ENCODE results near the gene PPP1R3F. TPM values are rescaled to one million over a fixed set of nuclear protein-coding genes. Genes with fewer than 3 reads are reported as not detected.
"Not testable (repeated sequence)": the region's sequence is repeated elsewhere in the genome, so short reads cannot be mapped to it uniquely, and the experiment has no call there.

PPP1R3F gene
- total RNA-seq, 1 donor from 2014 or later = 13.1 TPM

DNA sequence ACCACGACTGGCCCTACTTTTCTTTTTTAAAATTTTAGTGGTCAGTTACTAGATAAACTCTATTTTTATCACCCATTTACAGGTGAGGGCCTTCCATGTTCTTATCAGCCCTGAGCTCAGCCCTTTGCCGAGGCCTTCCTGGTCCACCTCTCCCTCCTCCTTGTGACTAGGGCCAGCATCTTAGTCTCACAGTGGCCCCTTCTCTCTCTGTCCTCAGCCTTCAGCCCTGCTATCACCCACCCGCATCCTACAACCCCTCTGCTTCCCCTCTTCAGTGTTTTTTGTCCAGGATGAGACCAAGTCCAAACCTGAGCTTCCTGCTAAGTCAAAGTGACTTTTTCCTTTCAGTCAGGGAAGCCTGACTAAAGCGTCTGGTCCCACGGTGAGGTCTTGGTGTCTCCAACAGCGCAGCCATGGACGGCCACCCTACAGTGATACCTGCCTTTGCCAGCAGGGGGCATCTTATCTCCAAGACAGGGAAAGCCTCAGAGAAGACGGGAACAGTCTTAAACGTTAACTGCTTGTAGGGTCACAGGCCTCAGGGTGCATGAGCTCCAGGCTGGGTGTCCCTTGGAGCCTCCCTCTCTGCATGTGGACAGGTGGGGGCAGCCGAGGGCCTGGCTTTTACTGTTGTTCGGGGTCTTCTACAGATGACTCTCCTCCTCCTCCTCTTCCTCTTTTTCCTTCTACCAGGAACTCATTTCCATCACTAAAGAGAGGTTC is 22.2 kb downstream of the PPP1R3F start:
- H3K9me3 Mint-ChIP-seq = no peaks in the 10 kb centered on the region
- H3K27ac Mint-ChIP-seq (ENCODE audit: unreplicated experiment) = no peak overlapping the region
- H3K4me1 Mint-ChIP-seq = peaks cover 4% of the 10 kb centered on the region
- H3K4me3 Mint-ChIP-seq = peak overlapping the region; percentile 75
- DNase-seq (ENCODE audit: low read depth, low spot score) = peak; percentile 67
- TF ChIP-seq, protein P1, sequence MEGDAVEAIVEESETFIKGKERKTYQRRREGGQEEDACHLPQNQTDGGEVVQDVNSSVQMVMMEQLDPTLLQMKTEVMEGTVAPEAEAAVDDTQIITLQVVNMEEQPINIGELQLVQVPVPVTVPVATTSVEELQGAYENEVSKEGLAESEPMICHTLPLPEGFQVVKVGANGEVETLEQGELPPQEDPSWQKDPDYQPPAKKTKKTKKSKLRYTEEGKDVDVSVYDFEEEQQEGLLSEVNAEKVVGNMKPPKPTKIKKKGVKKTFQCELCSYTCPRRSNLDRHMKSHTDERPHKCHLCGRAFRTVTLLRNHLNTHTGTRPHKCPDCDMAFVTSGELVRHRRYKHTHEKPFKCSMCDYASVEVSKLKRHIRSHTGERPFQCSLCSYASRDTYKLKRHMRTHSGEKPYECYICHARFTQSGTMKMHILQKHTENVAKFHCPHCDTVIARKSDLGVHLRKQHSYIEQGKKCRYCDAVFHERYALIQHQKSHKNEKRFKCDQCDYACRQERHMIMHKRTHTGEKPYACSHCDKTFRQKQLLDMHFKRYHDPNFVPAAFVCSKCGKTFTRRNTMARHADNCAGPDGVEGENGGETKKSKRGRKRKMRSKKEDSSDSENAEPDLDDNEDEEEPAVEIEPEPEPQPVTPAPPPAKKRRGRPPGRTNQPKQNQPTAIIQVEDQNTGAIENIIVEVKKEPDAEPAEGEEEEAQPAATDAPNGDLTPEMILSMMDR (conservative IDR thresholded peaks at IDR 0.05) = peak; percentile 68
- peaks cover 2% of the 10 kb centered on the region for H3K27me3 Mint-ChIP-seq (ENCODE audit: low read depth)
- H3K36me3 Mint-ChIP-seq (ENCODE audit: low read depth) = no peaks in the 10 kb centered on the region

DNA sequence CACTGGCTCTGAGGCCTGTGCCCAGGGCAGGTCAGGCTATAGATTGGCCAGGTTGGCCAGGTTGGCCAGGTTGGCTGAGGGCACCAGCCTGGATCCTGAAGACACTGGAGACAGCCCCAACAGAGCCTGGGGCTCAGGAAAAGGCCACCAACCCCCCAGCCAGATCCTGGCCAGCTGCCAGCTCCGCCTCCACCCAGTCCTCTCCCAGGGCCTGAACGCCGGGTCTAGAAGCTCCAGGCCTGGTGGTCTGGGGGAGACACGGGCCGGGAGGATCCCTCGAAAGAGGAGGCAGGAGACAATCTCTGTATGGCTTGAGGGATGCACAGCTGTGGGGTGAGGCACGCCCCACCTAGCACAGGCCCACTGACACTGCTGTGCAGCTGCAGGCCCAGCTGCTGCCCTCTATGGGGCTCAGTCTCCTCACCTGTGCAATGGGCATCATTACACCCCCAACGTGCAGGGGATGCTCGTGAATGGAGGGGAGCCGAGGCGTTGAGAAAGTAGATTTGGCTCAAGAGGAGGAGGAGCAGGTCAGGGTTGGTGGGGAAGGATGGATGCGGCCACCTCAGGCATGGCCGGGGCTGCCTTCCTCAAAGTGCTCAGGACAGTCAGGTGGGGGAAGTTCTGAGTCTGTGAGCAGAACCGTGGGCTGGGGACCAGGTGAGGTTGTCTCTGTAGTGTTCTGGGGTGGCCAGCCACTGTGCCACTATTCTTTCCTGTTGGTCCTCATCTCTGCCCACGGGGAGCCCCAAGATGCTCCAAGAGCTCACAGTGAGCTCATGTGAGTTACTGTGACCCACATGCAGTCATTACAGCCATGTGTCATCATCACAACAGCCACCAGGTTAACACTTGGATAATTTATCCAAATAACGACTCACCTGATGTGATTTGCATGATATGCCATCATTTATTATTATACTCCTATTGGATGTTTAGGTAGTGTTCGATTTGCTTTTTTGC is 23.1 kb downstream of the PPP1R3F start:
- Mint-ChIP-seq H3K4me1 (peaks cover 4% of the 10 kb centered on the region), H3K27ac (ENCODE audit: unreplicated experiment) (no peak overlapping the region), H3K4me3 (no peak overlapping the region), H3K36me3 (ENCODE audit: low read depth) (no peaks in the 10 kb centered on the region), H3K9me3 (no peaks in the 10 kb centered on the region), H3K27me3 (ENCODE audit: low read depth) (peaks cover 2% of the 10 kb centered on the region)
- TF ChIP-seq, protein P1 (conservative IDR thresholded peaks at IDR 0.05) = no peak
- no peak for DNase-seq (ENCODE audit: low read depth, low spot score)

DNA sequence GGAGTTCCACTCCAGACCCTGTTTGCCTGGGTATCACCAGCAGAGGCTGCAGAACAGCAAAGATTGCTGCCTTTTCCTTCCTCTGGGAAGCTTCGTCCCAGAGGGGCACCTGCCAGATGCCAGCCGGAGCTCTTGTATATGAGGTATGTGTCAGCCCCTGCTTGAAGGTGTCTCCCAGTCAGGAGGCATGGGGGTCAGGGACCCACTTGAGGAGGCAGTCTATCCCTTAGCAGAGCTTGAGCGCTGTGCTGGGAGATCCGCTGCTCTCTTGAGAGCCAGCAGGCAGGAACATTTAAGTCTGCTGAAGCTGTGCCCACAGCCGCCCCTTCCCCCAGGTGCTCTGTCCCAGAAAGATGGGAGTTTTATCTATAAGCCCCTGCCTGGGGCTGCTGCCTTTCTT is 29.7 kb downstream of the PPP1R3F start:
- H3K4me1 Mint-ChIP-seq; H3K27me3 Mint-ChIP-seq (ENCODE audit: low read depth); H3K9me3 Mint-ChIP-seq; H3K4me3 Mint-ChIP-seq; H3K36me3 Mint-ChIP-seq (ENCODE audit: low read depth); H3K27ac Mint-ChIP-seq (ENCODE audit: unreplicated experiment); DNase-seq (ENCODE audit: low read depth, low spot score): not testable (repeated sequence)

DNA sequence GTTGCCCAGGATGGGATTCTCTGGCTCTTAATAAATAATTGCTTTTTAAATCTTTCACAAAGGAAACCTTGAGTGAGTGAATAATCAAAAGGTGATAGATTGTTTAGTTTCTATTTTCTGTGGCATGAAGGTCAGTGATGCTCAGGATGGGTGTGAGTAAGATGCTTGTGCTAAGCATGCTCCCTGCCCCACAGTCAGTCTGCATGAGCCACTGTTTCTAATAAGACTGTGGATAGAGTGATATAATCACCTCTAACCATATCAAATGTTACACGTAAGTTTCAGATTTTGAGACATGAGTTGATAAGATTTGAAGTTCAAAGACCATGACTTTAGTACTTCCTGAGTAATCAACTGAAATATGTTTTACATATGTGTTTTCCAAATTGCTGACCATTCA is 31.1 kb downstream of the PPP1R3F start:
- no peak overlapping the region for H3K4me3 Mint-ChIP-seq
- no peaks in the 10 kb centered on the region for H3K9me3 Mint-ChIP-seq
- TF ChIP-seq, protein P1 (conservative IDR thresholded peaks at IDR 0.05) = no peak
- no peak for DNase-seq (ENCODE audit: low read depth, low spot score)
- no peaks in the 10 kb centered on the region for H3K27me3 Mint-ChIP-seq (ENCODE audit: low read depth)
- no peaks in the 10 kb centered on the region for H3K4me1 Mint-ChIP-seq
- no peaks in the 10 kb centered on the region for H3K36me3 Mint-ChIP-seq (ENCODE audit: low read depth)
- no peak overlapping the region for H3K27ac Mint-ChIP-seq (ENCODE audit: unreplicated experiment)

DNA sequence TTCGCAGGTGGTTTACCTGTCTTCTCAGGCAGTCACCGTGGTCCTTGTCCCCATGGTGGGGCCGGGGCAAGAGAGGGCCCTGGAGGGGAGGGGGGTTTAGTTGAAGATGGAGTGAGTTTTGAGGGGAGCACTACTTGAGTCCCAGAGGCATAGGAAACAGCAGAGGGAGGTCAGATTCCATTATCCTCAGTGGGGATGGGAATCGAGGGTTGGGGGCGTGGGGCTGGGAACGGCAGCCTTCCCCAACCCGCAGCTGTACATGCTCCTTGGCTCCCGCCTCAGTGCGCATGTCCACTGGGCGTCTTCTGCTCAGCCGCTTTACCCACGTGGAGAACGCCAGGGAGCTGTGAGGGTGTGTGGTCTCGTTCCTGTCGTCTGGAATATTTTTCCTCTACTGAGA is 33.8 kb downstream of the PPP1R3F start, which contains the start of gene GAGE10:
Gene GAGE10 (plus strand): TSS at position 301 of the 400 bp plus-strand sequence. CDS start 1,214 bp downstream, outside the sequence.
- Mint-ChIP-seq H3K4me1 (no peaks in the 10 kb centered on the region), H3K9me3 (no peaks in the 10 kb centered on the region), H3K36me3 (ENCODE audit: low read depth) (no peaks in the 10 kb centered on the region), H3K27ac (ENCODE audit: unreplicated experiment) (no peak within 1 kb of the TSS), H3K27me3 (ENCODE audit: low read depth) (no peaks in the 10 kb centered on the region), H3K4me3 (no peak within 1 kb of the TSS)
- TF ChIP-seq, protein P1 (conservative IDR thresholded peaks at IDR 0.05) = no peak
- no peak for DNase-seq (ENCODE audit: low read depth, low spot score)

DNA sequence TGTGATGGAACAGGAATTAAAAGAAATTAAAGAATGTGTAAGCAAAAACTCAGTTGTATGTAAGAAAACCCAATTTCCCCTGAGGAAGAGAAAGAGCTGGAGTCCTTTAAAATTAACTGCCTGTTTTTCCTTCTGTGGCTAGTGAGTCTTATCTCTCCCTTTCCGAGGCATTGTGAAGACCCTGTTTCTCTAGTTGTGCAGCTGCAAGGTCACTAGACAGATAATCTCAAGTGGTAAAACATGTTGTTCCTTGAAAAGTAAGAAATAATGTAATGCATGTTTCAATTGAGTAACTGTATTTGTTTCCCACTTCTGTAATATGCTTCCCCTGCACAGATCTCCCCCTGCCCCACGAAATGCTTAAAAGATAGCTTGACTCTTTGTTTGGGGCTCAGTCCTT is 38.2 kb downstream of the PPP1R3F start:
- Mint-ChIP-seq H3K4me1 (peaks cover 21% of the 10 kb centered on the region), H3K27me3 (ENCODE audit: low read depth) (peaks cover 13% of the 10 kb centered on the region)
- not testable (repeated sequence) for H3K9me3 Mint-ChIP-seq; DNase-seq (ENCODE audit: low read depth, low spot score); H3K4me3 Mint-ChIP-seq; H3K27ac Mint-ChIP-seq (ENCODE audit: unreplicated experiment); H3K36me3 Mint-ChIP-seq (ENCODE audit: low read depth)

Data from neural crest cell (in vitro differentiated cells).